ENCODE measurements around the gene RNF10.

DNA sequence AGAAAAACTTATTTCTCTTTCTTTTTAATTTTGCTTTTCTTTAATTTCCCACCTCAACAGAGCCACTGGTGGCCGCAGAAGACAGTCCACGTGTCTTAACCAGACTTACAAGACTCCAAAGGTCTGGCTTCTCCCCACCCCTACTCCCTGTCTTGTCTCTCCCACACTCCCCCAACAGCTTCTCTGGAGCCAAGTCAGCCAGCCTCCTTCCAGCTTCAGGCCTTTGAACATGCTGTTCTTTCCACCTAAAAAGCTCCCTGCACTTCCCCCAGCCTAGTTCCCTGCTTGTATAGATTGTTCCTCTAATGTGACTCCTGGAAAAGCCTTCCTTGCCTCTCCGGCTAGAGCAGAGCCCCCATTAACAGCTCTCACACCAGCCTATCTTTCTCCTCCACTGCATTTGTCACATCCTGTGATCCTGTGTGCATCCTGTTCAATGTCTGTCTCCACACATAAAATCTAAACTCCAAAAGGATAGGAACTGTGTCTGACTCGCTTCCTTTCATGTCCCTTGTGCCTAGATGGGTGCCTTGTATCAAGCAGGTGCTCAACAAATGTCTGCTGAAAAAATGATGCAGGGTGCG is 46.0 kb upstream of the RNF10 start:
- TF ChIP-seq CTCF (IDR thresholded peaks at IDR 0.05; ENCODE audit: low read depth, low read length) (no peak), MAX (IDR thresholded peaks at IDR 0.05; ENCODE audit: low read depth, low read length) (no peak), POLR2A (IDR thresholded peaks at IDR 0.05; ENCODE audit: extremely low read depth, insufficient read length) (no peak), MYC (IDR thresholded peaks at IDR 0.05; ENCODE audit: low read depth, low read length) (no peak)

Measured in NB4 (cell line).